Thyroid gland (tissue), 4 donors: ENCODE data around the gene OR9Q1.

Experiments
- CTCF ChIP-seq, 6 experiments: fragments of 200-600 bp in 3 of 6; fragments of 450-650 bp in 3 of 6; sonication (generic) in 3 of 6; IDR thresholded peaks; one replicate each; pipeline ENCODE4 v1.5.1; 2016 to 2019; ENCODE audit warnings: antibody characterized with exemption in 6 of 6, mild to moderate bottlenecking in 2 of 6, inconsistent platforms in 1 of 6, moderate library complexity in 1 of 6
- POLR2A ChIP-seq, 2 donors: fragments of 450-650 bp; IDR thresholded peaks; one replicate each; pipeline ENCODE4 v1.6.1; 2017; ENCODE audit warnings: antibody characterized with exemption in 2 of 2, mild to moderate bottlenecking in 2 of 2, moderate library complexity in 1 of 2

GRCh38 chr11:58142761-58143160, 119.1 kb downstream of the OR9Q1 start:
- TF ChIP-seq CTCF (IDR thresholded peaks at IDR 0.05) = no peak
- TF ChIP-seq POLR2A (IDR thresholded peaks at IDR 0.05) = no peak
